ENCODE results near the gene GIMD1.
"Not testable (repeated sequence)": the region's sequence is repeated elsewhere in the genome, so short reads cannot be mapped to it uniquely, and the experiment has no call there.

The GIMD1 gene

DNA sequence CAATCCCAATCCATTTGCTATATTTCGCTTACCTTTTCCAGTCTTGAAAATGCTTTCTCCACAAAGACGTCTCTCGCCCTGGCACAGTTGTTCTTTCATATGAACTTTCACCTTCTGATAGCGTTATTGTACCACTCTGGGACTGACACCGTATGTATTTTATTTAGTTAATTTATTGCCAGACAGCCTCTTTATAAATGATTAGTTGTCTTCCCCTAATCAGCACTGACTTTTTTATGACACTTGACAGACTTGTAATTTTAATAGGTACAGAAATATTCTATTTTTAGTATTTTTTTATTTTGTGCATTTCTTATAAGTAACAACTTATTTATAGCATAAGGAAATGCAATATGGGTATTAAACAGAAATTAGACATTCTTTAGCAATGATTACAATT, at the start of gene GIMD1:
Gene GIMD1, minus strand, starts transcription at position 101 of the 400 bp plus-strand sequence. CDS start 1,343 bp downstream, outside the sequence.
- no peak for DNase-seq

DNA sequence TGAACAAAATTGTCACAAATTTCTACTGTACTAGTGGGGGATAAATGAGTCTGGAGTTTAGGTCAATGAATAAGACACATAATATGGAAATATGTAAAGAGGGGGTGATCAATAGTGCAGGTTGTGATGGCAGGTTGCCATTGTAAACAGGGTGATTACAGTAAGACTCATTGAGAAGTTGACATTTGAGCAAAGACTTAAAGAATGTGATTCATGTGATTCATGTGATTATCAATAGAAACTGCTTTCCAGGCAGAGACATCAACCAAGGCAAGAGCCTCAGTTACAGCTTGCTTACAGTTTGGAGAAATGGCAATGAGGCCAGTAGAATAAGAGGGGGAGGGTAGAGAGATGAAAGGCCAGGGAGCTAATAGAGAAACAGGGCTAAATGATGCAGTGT, 45.8 kb upstream of the GIMD1 start:
- no peak for DNase-seq

GRCh38 chr4:106409901-106410889, 41.6 kb upstream of the GIMD1 start:
- no peak for DNase-seq

- DNase-seq, result not testable (repeated sequence)
Observed at GRCh38 chr4:106408004-106408403, 39.4 kb upstream of the GIMD1 start.

- DNase-seq, result no peak
Observed at GRCh38 chr4:106401157-106401556, 32.6 kb upstream of the GIMD1 start.

GRCh38 chr4:106398898-106399297, 30.3 kb upstream of the GIMD1 start:
- DNase-seq, result not testable (repeated sequence)

DNA sequence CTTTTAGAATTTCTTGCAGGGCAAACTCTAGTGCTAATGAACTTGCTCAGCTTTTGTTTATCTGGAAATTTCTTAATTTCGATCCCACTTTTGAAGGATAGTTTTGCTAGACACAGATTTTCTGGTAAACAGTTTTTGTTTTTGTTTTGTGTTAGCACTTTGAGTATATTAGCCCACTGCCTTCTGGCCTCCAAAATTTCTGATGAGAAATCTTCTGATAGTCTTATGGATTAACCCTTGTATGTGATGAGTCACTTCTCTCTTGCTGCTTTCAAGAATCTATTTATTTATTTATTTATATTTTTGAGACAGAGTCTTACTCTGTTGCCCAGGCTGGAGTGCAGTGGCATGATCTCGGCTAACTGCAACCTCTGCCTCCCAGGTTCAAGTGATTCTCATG, 27.0 kb upstream of the GIMD1 start:
- no peak for DNase-seq

DNA sequence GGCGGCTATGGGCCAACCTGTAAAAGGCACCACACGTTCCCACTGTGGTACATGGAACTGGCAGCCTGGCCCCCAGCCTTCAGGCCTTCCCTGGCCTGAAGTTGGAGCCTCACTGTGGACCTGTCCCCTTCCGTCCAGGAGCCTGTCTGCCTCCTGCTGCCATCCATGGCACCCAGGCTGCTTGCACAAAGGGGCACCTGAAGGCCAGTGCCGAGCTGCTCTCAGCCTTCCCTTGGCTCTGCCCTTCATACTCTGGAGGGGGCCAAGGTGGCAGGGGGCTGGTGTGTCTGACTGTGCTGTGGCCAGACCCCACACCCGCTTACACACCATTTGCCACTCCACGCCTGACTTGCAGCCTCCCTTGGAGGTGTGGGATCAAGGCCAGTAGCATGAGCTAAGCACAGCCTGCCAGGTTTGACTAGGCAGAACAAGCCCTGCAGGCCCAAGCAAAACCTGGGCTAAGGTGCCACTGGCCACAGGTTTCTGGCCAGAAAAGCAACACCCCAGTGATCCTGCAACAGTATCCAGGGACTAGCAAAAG, 17.3 kb upstream of the GIMD1 start:
- no peak for DNase-seq

GRCh38 chr4:106384878-106385277, 16.3 kb upstream of the GIMD1 start:
- no peak for DNase-seq

DNA sequence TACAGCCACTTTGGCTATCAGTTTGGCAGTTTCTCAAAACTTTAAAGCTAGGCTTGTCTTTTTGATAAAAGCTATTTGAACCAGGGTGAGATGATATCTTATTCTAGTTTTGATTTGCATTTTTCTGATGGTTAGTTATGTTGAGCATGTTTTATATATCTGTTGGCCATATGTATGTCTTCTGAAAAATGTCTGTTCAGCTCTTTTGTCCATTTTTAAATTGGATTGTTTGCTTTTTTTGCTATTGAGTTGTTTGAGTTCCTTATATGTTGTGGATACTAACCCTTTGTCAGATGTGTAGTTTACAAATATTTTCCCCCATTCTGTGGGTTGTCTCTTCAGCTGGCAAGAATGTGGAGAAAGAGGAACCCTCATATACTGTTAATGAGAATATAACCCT, 11.6 kb upstream of the GIMD1 start:
- no peak for DNase-seq

DNA sequence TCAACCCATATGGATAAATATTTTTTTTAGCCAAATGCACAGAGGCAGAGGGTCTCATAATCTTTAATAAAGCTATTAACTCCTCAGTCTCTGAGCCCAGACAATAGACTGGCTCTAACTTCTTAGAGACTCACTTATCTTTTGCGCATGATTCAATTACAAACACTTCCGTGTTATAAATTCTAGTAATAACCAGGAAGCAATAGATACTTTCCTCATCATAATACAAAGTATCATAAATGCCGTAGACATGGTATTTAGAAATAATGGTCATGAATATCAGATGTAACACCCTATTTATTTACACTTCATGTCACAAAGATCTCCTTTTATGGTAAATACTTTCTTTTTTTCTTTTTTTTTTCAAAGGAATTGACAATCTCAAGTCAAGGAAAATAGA, 4.4 kb upstream of the GIMD1 start:
- DNase-seq, result no peak

DNA sequence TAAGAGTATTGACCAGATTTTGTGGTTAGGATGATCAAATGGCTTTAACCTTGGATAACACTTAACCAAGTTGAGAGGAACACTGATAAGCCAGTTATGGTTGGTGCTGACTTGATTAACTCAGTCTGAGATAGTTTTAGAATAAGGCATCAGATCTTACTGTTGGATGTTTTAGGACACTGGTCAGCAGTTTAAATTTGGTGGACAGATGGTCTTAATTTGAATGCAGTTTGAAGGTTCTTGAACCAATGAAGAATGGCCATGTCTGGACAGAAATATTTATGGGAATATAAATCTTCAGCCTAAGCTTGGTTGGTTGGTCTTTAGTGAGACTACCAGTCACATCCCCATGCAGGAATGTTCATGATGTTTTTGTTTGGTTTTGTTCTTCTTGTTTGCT, 2.6 kb upstream of the GIMD1 start:
- no peak for DNase-seq

GRCh38 chr4:106370214-106370613, 1.6 kb upstream of the GIMD1 start:
- no peak for DNase-seq

GRCh38 chr4:106369456-106370060, 980 bp upstream of the GIMD1 start:
- peak in 1 of 2 donors; percentile 9 for DNase-seq

GRCh38 chr4:106367072-106367471, 1.5 kb downstream of the GIMD1 start:
- DNase-seq, result no peak

DNA sequence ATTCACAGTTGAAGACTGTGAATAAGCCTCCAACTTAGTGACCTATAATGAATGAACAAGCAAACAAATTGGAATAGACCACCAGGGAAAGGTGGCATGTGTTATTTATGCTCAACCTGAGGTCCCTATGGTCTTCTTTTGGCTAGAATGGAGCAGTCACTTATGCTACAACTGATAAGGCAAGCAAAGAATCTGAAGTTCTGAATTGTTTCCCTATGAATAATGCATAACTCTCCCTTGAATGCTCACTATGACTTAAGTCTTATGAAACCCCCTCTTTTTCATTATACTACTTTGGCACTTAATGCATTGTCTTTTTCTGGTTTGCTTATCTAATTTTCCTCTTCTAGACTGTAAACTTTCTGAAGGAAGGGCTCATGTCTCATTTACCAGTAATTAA, 2.6 kb downstream of the GIMD1 start:
- DNase-seq, result no peak

DNA sequence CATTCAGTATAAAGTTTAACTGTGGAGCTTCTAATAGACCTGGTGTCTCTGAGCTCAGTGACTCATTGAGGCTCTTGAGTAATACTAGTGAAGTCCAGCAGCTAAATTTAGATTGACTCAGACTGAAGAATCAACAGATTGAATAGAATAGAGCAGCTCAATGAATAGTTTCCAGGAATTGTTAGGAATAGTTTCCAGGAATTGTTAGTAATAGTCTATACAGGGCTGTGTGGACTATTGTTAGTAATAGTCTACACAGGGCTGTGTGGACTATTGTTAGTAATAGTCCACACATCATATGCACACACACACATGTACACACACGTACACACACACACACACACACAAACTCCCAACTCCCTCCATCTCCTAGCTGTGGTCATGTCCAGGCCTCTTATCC, 3.0 kb downstream of the GIMD1 start:
- DNase-seq, result no peak

- DNase-seq, result no peak
Observed at GRCh38 chr4:106364282-106364681, 4.3 kb downstream of the GIMD1 start.

- no peak for DNase-seq
Observed at GRCh38 chr4:106362086-106362825, 6.3 kb downstream of the GIMD1 start.

- no peak for DNase-seq
Observed at GRCh38 chr4:106358899-106359298, 9.7 kb downstream of the GIMD1 start.

GRCh38 chr4:106355193-106355592, 13.4 kb downstream of the GIMD1 start:
- no peak for DNase-seq

GRCh38 chr4:106353786-106354185, 14.8 kb downstream of the GIMD1 start:
- no peak for DNase-seq

DNA sequence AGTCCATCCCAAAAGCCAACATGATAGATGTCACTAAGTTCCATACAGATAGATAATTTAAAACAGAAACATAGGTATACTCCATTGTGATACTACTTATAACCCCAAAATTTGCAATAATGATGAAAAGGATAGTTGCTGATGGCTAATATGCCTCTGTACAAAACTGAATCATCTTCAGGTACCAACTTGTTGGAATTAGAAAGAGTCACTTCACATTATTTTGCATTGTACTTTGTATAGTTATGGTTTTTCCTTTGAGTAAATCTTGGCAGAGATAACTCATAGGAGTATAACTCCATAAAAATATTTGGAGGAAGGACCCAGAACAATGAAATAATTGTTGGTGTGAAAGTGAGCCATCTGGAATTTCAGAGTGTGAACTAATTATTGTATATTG, 17.6 kb downstream of the GIMD1 start:
- DNase-seq, result no peak

Measured in CD4-positive, alpha-beta T cell treated with Interleukin-4 for 1 hour (primary cell).